Heart right ventricle (tissue), 16 donors: ENCODE measurements around the gene CELF4. TPM values are rescaled to one million over a fixed set of nuclear protein-coding genes. Genes with fewer than 3 reads are reported as not detected.
"Not testable (repeated sequence)": the region's sequence is repeated elsewhere in the genome, so short reads cannot be mapped to it uniquely, and the experiment has no call there.

Source experiments
- ATAC-seq, 8 donors: fragments of 200-7000 bp; cut with Tn5 transposase; one replicate each; pipeline ENCODE4 v1.9.1; 2020; ENCODE audit warnings: mild to moderate bottlenecking in 8 of 8, moderate library complexity in 8 of 8, moderate number of reproducible peaks in 1 of 8
- DNase-seq, 2 donors: peaks; one replicate each; pipeline ENCODE4 v3.0.0-alpha.2; 2020
- H3K27ac ChIP-seq, 10 donors: fragments of 200-600 bp; sonication (generic) in 2 of 10; one replicate each; pipeline versions ENCODE4 v1.5.0 to v1.8.0; 2020 to 2022; ENCODE audit warnings: mild to moderate bottlenecking in 3 of 10
- H3K27me3 ChIP-seq, 7 donors: fragments of 200-600 bp; one replicate each; pipeline ENCODE4 v1.8.0; 2021 to 2022; ENCODE audit warnings: mild to moderate bottlenecking in 2 of 7
- H3K36me3 ChIP-seq, 9 donors: fragments of 200-600 bp; sonication (generic) in 1 of 9; one replicate each; pipeline versions ENCODE4 v1.5.0 to v1.8.0; 2020 to 2022; ENCODE audit warnings: mild to moderate bottlenecking in 2 of 9
- H3K4me1 ChIP-seq, 9 donors: fragments of 200-600 bp; sonication (generic) in 1 of 9; one replicate each; pipeline versions ENCODE4 v1.5.0 to v1.8.0; 2020 to 2022; ENCODE audit warnings: mild to moderate bottlenecking in 4 of 9
- H3K4me3 ChIP-seq, 10 donors: fragments of 200-600 bp; sonication (generic) in 2 of 10; one replicate each; pipeline versions ENCODE4 v1.5.0 to v1.8.0; 2020 to 2022; ENCODE audit warnings: mild to moderate bottlenecking in 7 of 10, moderate library complexity in 2 of 10
- H3K9me3 ChIP-seq, 11 donors: fragments of 200-600 bp in 10 of 11; sonication (generic) in 2 of 11; one replicate each; pipeline versions ENCODE4 v1.5.0 to v1.8.0; 2013 to 2022; ENCODE audit warnings: mild to moderate bottlenecking in 2 of 11, control low read depth in 1 of 11, moderate library complexity in 1 of 11
- CTCF ChIP-seq, 9 donors: fragments of 200-600 bp; sonication (generic) in 2 of 9; IDR thresholded peaks; one replicate each; pipeline versions ENCODE4 v1.5.0 to v1.8.0; 2021 to 2022; ENCODE audit warnings: antibody characterized with exemption in 9 of 9, mild to moderate bottlenecking in 5 of 9, moderate library complexity in 1 of 9
- WGBS, 2 donors: extraction: QIAGEN DNeasy Blood & Tissue Kit; methylation state at CpG; one replicate each; pipeline ENCODE4 v1.1.7; 2013; ENCODE audit warnings: inconsistent platforms in 1 of 2; 5-methylcytosine and 5-hydroxymethylcytosine counted together
- intact Hi-C, 10 donors: fragments of 100-400 bp; cut with DNase I; formaldehyde crosslinking; loops; one replicate each; pipeline versions ENCODE4 v1.11.1 to v1.14.2; 2022
- polyA plus RNA-seq, 2 donors: library from polyadenylated mRNA; stranded (reverse); fragments of 200-250 nt; gene quantifications; one replicate each; pipeline ENCODE4 v1.2.3, GENCODE V29; 2013
- total RNA-seq, 10 donors: library from RNA; stranded (reverse); fragmentation: NEBNext Ultra II Directional in 3 of 10; extraction: Animal tissue kit (Norgen Biotek cat#: 25700) in 3 of 10; gene quantifications; one replicate each; pipeline versions ENCODE4 v1.2.1 to v1.2.4, GENCODE V29; 2021 to 2023
- donor health status: Arrhythmogenic right ventricular cardiomyopathy.
- donor health status: ischemic (EF 13 %, LVEDD 7.1; RV severe dilation, severe dysfunction).
- donor health status: healthy with polysubstance abuse.
- donor health status: DM: no; HTN: yes; CAD: no.
- donor health status: DM: no; HTN: no; CAD: no.
- donor health status: ischemic (EF 25% LVEDD 6.9; RV normal size, moderate dysfunction).
- donor health status: ischemic (EF 25% LVEDD 5.7; RV mildly dilated, moderate dysfunction).
- donor health status: healthy.
- donor health status: DM: yes; HTN: yes; CAD: no.
- donor health status: Ischemic cardiomyopathy.
- donor health status: ischemic (EF 35%, LVEDD 5.7; RV mildly dilated, moderate dysfunction).
- donor health status: nonischemic (EF 11% LVEDD 7.7; RV severe dilation, severe dysfunction).
- donor health status: DM: yes; HTN: yes; CAD: no.
- donor health status: PGD.
- donor health status: ischemic (EF 29% LVEDD 5.4; RV normal size, mild dysfunction).
- donor health status: nonischemic (EF 23%, LVEDD 6.1; RV moderate dilation, normal function).

Gene CELF4
- total and polyA plus RNA-seq, 12 donors = 0.07 to 1.2 (median 0.31) TPM; not detected in 1

GRCh38 chr18:37362158-37362890, 203.3 kb downstream of the CELF4 start:
- Histone ChIP-seq H3K27me3 (peaks cover 0 to 37% (median 17%) of the 10 kb centered on the region in 7 donors), H3K36me3 (no peaks in the 10 kb centered on the region), H3K4me1 (peaks cover 0 to 9% (median 2%) of the 10 kb centered on the region in 9 donors), H3K9me3 (no peaks in the 10 kb centered on the region), H3K4me3 (no peak overlapping the region), H3K27ac (no peak overlapping the region)
- TF ChIP-seq CTCF (IDR thresholded peaks at IDR 0.05) = no peak
- peak in 2 of 8 donors; percentile 6 to 37 for ATAC-seq
- intact Hi-C loops = no loop called here
- 37 to 49% methylated on average over 17 to 21 of the region's 21 CpGs for WGBS, 2 donors
- no peak for DNase-seq

DNA sequence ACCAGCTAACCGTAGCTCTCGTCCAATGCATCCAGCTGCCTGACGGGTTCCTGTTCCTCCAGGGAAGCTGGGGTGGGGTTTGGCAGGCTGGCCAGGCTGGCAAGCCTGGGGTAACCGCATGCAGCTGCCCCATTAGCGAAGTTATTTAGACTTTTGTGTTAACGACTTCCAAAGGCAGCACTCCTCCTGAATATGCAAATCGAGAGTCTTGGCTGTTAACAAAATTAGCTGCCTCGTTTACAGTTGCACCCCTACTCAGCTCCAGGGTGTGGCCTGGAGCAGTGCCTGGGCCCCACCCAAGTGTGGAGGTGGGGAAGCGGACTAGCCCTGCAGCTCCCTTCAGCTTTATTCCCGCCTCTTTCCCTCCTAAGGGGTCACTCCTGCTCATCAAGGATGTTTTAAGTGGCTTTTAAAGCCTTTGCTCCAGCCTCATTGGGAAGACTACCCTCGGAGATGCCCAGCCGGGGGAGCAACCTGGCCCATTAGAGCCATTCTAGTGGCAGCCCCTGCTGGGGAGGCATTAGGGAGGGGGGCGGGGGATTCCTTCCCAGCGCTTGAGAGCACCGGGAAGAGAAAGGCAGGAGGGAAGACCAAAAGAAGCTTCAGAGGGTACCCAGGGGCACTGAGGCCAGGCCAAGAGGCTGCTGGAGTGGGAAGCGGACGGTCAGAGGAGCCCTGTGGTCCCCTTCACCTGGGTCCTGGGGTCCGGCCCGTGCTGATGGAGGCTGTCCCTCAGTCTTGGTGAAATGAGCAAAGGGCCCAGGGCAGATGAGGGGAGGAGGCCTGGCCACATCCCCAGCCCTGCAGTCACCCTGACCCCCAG, 204.1 kb downstream of the CELF4 start:
- ATAC-seq = no peak
- peaks cover 0 to 37% (median 14%) of the 10 kb centered on the region in 7 donors for H3K27me3 ChIP-seq
- 39 to 48% methylated on average over 19 of the region's 19 CpGs for WGBS, 2 donors
- no peaks in the 10 kb centered on the region for H3K9me3 ChIP-seq
- TF ChIP-seq CTCF (IDR thresholded peaks at IDR 0.05) = no peak
- peaks cover 0 to 9% (median 2%) of the 10 kb centered on the region in 9 donors for H3K4me1 ChIP-seq
- intact Hi-C loops = no loop called here
- no peak overlapping the region for H3K4me3 ChIP-seq
- no peak for DNase-seq
- no peak overlapping the region for H3K27ac ChIP-seq
- no peaks in the 10 kb centered on the region for H3K36me3 ChIP-seq

DNA sequence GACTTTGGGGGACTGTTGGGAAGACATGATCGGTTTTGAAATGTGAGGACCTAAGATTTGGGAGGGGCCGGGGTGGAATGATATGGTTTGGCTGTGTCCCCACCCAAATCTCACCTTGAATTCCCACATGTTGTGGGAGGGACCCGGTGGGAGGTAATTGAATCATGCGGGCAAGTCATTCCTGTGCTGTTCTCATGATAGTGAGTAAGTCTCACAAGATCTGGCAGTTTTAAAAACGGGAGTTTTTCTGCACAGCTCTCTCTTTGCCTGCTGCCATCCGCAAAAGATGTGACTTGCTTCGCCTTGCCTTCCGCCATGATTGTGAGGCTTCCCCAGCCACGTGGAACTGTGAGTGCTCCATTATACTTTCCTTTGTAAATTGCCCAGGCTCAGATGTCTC, 207.5 kb downstream of the CELF4 start:
- H3K27ac ChIP-seq, H3K4me3 ChIP-seq, ATAC-seq, H3K36me3 ChIP-seq, H3K4me1 ChIP-seq, H3K9me3 ChIP-seq, intact Hi-C loops, DNase-seq: not testable (repeated sequence)
- peaks cover 0 to 31% (median 13%) of the 10 kb centered on the region in 7 donors for H3K27me3 ChIP-seq
- WGBS, 2 donors = 65 to 80% methylated on average over 9 of the region's 9 CpGs

GRCh38 chr18:37355772-37356171, 209.8 kb downstream of the CELF4 start:
- Histone ChIP-seq H3K9me3 (no peaks in the 10 kb centered on the region), H3K4me3 (no peak overlapping the region), H3K27ac (no peak overlapping the region), H3K27me3 (peaks cover 0 to 10% (median 0%) of the 10 kb centered on the region in 7 donors), H3K4me1 (no peaks in the 10 kb centered on the region), H3K36me3 (no peaks in the 10 kb centered on the region)
- intact Hi-C loops = no loop called here
- 84 to 87% methylated on average over 3 of the region's 3 CpGs for WGBS, 2 donors
- ATAC-seq = peak in 1 of 8 donors; percentile 20
- no peak for DNase-seq
- no peak for TF ChIP-seq CTCF (IDR thresholded peaks at IDR 0.05)
